DMS53 (cell line): ENCODE data around the gene COL27A1.

Source experiments
- DNase-seq: peaks from one replicate; lab custom pipeline; 2025; lab: John Stamatoyannopoulos, UW

The COL27A1 gene

DNA sequence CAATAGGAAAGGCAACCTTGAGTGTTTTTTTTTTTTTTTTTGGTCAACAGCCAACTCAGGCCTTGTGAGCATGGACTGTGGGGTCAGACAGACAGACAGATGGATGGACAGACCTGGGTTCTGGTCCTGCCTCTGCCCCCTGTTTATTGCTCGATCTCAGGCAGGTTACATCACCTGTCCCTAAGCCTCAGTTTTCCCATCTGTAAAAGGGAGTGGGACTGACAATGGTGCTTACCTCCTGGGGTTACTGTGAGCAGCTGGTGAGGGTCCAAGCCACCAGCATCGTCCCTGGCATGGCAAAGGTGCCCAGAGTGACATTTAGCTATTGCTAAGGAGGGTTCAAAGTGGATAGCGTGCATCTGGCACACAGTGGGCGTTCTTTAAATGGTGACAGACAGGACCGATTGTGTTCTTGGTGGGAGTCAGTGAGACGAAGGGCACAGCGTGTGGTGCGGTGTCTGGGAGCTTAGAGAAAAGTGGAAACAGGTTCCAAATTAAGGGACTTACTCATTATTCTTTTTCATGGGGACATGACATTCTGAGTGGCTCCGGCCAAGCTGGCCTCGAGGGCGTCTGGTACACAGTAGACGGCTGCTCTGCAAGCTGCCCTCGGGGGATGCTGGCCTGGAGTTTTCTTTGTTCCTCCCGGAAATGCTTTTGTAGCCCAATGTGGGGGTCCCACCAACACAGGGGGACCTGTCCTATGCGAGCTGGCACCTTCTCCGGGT, 72.1 kb downstream of the COL27A1 start:
- no peak for DNase-seq

DNA sequence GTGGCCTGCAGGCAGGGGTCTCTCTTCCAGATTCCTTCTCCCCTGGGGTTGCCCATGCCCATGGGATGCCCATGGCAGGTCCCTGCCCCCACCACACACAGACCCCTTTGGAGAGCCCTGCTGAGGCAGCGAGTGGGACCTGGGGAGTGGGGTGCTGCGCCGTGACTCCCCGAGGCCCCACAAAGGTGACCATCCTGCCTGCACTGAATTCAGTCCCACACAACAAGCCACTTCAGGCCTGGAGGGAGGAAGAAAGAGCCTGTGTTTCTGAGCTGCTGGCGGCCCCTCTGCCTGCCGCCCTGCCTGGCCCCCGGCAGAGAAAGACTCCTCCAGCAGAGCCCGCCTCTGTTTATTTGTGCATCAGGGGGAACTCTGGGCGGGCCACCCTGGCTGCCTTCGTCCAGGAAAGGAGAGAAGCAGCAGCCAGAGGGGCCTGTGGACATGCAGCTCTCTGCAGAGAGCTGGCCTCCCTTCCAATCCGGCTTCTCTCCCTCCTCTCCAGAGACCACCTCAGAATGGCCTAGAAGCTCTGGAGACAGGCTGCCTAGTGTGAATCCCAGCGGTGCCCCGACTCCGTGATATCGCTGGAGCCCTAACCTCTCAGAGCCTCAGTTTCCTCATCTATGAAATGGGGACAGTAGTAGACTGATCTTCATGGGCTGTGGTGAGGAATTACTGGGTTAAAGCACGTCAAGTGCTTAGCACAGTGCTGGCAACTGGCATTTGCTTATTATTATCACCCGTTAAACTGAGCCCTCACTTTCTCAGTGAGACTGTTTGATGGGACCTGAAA, 72.9 kb downstream of the COL27A1 start:
- DNase-seq = no peak

DNA sequence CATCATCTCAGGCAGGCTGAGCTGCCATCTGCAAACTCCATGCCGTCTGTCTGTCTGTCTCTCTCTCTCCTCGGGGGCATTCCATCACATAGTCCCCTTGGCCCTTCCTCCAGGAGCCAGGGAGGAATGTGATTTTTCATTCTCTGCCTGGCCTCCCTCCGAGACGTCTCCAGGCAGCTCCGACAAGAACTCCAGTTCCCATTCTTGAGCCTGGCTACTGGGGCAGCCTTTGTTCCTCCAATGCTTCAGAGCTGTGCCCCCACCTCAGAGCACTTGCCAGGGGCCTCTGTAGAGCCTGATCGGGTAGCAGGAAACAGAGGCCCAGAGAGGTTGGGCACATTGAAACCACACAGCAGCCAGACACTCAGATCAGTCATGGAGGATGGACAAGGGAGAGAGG, 74.0 kb downstream of the COL27A1 start:
- no peak for DNase-seq

DNA sequence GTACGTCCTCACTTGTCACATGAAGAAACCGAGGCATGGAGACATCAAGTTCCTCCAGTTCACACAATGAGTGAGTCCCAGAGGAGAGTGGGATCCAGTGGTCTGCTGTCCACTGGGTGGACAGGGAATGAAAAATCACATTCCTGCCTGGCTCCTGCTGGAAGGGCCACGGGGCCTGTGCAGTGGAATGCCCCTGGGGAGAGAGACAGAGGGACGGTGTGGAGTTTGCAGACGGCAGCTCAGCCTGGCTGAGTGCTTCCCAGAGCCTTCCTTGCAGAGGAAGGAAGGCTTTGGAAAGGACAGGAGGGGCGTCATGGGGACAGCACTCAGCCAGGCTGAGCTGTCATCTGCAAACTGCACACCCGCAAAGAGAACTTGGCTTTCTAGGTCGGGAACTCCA, 74.7 kb downstream of the COL27A1 start:
- DNase-seq = no peak

DNA sequence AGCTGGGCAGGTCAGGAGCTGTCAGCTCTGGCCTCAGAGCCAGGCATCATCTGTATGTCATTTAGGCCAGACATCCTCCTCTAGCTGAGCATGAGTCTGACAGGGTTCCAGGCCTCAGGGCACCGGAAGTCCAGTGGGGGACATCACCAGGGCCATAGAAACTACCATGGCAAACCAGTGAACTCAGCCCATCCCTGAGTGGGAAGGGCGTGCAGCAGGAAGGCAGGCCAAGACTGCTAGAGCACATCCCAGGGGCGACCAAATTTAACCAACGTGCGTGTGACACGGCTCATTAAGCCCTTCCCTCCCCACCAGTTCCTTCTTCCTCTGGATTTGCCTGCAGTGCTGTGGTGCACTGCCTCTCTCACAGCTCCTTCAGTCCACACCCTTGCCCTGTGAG, 75.9 kb downstream of the COL27A1 start:
- no peak for DNase-seq

DNA sequence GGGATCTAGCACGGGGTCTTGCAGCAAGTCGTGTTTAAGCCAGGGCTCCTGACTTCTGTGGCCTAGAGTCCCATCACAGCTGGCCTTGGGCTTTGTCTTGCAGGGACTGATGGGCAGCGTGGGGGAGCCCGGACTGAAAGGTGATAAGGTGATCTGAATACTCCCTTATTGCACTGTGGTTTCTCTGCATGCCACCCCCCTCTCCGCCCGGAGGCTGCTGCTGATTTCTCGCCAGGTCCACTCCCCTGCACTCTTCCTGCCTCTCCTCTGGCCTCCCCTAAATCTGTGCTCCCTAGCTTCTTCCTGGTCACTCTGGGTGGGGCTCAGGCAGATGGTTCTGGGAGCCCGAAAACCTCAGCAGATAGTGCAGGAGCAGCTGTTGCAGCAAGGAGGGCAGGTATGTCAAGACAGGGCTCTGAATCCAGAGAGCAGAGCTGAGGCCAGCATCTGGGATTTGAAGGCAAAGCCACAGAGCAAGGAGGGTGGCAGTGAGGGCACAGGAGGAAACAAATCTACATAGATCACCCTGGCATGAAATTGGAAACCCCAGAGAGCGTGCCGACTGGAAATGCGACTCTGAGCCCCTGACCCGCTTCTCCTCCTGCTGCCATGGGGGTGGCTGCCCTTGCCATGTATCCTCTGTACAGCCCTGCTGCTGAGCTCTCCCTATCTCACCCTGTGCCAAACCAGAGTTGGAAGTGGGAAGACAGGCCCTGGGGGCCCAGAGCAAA, 76.5 kb downstream of the COL27A1 start:
- DNase-seq = no peak

DNA sequence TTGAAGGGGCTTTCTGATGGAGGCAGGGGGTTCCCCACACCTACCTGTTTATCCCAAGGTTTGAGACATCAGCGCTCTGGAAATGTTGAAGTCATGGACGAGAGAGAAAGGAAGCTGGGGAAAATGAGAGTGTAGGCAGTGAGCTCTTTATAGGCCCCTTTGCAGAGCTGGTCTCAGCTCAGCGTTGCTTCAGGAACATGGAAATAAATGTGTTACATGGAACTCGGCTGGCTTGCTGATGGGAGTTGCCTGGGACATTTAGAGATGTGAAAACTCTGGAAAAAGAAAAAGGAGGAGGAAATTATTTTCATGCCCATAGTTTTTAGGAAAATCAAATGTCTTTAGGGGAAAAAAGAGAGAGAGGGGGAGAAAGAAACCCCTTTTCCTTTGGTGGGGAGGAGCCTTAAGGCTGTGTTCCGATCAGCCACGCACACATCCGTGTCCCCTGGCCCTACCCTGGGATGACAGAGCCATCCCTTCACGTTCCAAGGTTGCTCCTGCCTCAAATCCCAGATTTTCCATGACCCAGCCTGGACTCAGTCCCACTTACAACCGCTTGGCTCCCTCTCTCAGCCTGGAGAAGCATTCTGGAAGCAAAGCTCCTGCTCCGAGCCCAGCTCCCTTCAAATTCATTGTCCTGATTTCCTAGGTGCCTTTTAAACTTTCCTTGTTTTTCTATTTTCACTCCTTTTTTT, 78.3 kb downstream of the COL27A1 start:
- DNase-seq = no peak

DNA sequence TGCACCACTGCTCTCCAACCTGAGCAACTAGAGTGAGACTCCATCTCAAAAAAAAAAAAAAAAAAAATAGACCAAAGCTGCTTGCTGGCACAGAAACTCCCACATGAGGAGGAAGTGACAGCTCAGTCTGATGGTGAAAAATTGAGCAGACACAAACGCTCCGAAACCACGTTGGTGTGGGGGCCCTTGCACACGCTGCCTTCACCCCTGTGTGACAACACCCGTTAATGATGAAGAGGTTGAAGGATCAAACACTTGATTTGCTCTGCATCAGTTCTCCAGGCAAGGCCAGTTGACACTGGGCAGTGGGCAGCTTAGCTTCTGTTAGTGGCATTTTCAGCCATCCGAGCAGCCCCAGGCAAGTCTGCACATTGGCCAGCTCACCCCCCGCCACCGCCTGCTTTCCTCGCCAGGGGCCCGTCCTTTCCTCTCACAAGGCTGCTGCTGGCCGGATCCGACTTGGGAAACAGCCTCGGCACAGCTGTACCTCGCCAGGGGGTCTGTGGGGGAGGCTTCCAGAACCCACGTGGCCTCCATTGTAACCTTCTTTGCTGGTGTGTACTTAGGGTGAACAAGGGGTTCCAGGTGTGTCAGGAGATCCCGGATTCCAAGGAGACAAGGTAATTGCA, 79.8 kb downstream of the COL27A1 start:
- DNase-seq = no peak

DNA sequence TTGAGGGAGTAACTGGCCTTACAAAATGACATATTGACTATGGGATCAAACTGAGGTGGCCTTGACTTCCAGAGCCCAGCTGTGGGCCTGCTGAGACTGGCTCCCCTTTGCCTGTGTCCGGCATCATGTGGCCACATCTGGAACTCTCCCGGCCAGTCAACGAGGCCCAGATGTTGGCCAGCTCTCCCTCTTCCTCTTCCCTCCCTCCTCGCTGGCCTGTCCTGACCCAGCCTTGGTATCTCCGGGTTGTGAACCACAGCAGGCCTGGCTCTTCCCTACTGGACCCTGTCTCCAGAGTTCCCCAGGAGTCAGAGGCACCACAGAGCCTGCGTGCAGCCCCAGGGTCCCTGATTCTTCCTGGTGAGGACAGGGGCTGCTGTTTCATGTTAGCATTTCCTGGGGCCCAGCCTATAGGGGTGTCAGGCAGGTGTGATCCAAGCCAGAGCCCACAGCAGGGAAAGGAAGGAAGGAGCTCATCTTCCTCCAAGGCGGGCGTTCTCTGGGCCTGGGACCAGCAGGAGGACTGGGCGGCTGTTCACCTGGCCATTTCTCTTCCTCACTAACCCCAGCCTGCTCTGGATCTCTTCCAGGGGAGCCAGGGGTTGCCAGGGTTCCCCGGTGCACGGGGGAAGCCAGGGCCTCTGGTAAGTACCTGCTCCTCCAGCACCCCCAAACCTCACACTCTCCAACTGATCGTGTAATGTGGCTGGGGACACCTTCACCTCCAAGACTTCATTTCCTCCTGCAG, 81.2 kb downstream of the COL27A1 start:
- DNase-seq = no peak

DNA sequence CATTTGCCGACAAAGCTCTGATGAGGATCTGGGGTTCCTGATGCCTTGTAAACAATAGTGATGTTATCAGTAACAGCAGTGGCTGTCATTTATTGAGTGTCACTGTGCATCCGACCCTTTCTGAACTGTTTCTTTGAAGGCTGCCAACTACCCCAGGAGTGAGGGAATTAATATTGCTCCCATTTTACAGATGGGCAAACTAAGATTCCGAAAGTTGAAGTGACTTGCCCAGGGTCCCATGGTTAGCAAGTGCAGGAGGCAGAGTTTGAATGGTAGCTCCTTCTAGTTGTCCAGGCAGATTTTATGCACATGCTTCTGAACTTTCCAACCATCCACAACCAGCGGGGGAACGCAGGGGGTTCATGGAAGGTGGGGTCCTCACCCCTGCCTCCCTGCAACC, 81.9 kb downstream of the COL27A1 start:
- DNase-seq = no peak

DNA sequence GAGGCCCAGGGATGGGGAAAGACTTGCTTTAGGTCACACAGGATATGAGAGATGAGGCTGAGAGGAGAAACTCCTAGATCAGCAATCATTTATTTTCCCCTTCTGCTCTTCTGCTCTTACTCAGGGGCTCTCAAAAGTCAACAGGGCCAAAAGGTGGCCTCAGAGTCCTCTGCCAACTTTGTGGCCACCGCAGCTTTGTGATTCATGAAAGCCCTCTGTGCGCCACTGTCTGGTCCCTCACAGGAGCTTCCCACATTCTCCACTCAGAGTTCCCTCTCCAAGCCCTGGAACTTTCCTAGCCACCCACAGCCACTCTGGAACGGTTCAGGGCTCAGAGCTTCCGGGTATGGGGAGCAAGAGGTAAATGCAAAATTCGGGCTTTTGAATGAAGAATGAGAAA, 82.4 kb downstream of the COL27A1 start:
- DNase-seq = no peak

DNA sequence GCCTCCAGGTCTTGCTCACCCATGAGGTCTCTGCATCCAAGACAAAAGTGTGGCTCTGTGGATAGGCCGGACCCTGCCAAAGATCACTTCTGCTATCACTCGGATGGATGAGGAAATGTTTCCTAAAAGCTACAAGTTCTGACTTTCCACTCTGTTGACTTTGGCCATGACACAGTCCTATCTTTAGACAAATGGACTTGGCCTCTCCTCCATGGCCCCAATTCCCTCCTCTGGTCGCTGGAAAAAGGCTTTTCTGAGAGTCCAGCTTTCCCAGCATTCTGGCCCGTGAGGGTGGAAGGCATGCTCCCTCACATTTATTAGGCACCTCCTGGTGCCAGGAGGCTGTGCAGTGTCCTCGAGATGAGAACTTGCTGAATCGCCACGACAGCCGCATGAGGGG, 83.1 kb downstream of the COL27A1 start:
- no peak for DNase-seq

DNA sequence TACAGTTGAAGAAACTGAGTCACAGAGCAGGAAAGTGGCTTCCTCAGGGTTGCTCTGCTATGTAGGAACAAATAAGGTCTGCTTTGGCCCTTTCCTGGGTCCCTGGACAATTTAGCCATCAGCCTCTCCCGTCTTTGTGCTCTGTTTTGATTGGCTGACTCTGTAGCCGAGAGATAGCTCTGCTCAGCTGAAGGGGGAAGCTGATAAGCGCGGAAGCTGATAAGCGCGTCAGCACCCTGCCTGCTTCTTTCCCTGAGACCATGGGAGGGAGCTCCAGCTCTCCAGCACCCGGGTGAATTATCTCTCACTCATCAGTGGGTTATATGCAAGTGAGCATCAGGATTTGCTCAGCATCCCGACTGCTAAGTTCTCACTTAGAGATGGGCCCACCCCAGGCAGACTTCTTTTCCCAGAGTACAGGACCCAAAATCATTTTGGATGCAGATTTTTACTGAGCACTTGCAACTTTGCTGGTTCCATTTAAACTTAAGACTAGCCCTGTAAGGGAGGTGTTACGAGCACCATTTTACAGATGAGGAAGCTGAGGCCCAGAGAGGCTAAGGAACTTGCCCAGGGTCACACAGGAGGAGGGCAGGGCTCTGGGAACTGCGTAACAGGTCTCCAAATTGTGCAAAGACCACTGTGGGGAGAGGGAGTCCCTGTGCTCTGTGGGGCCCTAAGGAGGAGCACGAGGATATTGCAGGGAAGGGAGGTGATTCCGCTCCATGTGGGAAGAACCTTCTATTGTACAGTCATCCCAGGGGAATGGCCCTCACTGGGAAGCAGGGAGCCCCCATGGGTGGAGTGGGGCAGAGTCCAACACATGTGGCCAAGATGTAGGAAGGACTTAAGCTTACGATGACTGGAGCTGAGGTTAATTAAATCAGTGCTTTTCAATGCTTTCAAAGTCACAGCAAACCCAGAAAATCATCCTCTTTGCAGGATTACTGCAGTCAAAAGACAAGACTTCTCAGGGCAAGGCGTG, 83.8 kb downstream of the COL27A1 start:
- DNase-seq = peak; percentile 17

DNA sequence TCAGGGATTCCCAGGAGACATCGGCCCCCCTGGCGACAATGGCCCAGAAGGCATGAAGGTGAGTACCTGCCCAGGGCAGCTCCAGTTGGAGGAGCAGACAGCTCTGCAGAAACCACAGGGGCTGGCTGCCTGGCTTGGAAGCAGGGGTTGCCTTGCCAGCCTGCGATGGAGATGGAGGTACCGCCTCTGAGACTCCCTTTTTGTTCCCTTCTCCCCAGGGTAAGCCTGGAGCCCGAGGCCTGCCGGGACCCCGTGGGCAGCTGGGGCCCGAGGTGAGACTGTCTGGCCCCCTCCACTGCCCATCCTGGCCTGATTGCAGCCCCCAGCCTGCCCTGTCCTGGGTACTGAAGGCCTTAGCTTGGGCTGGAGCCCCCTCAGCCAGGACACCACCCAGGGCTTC, 84.9 kb downstream of the COL27A1 start:
- no peak for DNase-seq

DNA sequence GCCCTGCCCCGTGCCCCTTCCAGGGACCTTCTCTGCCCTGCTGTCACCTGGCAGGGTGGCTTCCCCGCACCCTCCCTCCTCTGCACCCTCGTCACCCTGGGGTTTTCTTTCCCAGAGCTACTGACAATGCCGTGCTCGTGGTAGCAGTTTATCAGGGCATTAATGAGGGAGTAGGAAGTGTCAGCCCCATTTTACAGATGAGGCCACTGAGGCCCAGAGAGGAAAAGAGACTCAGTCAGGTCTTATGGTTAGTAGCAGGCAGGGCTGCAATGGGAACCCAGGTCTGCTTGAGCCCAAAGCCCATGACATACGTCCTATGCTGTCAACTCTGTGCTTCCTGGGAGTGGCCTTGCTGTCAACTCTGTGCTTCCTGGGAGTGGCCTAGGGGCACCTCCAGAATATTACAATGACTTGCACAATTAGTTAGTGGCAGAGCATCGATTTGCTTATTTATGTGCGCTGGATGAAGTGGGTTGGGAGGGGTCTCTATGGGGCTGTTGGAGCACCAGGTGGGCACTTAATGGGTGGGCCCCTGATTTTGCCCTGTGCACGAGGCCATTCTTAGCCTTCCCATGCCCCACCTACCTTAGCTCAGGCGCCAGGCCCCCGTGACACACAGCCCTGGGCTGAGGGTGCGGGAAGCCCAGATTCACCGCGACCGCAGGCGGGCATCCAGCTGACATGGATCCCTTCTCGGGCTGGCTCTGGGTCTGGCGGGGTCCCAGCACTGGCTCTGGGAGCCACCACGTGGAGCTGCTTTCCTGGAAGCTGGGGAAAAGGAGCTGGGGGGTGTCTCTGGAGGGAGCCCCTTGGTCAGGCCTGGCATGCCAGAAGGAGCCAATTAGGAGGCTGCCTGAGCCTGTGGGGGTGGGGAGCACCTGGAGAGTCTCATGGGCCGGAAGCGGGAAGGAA, 85.6 kb downstream of the COL27A1 start:
- no peak for DNase-seq

DNA sequence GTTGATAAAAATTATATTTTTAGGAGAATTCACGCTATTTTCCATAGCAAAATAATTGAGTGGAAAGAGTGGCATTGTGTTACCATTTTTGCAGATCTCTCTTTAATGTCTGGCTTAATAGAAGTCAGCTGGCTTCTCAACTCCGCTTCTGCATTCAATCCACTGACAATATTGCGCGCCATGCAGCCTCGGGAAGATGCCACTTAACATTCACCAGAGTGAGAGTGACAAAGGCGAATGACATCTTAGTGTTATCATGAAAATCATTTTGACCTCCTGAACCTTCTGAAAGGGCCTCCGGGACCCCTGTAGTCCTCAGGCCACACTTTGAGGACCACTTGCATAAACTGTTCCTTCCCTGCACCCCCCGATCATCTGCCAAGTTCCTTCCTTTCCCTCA, 87.5 kb downstream of the COL27A1 start:
- no peak for DNase-seq

DNA sequence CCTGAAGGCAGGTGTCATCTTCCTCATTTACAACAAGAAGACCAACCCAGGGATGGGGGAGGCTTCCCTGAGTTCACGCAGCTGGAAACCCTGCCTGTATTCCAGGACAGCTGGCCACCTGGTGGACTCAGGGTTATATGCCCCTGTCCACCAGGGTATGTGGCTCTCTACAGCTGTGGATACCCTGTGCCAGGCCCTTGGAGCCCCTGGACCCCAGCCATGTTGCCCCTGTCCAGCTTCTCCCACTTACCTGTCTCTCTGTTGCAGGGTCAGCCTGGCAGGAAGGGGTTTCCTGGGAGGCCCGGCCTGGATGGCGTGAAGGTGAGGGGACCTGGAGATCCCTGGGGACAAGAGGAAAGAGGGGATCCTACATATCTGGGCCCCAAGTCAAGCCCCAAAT, 87.9 kb downstream of the COL27A1 start:
- DNase-seq = peak; percentile 7

DNA sequence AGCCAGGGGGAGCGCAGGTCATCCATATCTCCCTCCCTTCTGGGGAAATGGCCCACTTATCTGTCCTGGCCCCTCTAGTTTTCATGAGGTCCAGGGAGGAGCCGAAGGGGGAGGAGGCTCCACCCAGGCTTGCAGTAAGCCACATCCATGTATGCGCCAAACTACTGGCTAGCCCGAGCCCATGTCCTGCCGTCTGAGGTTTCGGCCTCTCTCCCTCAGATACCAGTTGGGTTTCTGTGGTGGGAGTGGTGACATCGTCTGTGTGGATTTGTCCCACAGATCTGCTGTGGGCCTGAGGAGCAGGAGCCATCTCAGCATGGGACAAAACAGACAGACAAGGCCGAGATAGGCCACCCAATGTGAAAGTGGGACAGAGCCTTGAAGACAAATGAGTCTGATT, 89.2 kb downstream of the COL27A1 start:
- DNase-seq = no peak

DNA sequence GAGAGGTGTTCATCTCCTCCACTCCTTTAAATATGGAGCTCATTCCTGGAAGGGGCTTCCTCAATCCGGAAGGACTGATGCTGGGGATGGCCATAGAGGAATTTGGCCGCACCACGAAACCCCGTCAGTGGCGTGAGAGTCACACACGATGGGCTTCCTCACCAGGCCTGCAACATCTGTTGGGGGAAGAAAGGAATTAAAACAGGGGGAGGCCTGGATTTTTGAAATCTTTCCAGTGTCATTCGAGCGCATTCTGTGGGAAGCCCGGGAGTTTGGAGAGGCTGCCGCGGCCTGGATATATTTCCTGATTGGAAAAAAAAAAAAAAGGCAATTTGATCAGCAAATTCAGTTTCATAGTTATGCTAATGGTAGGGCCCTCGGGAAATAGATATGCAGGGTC, 91.2 kb downstream of the COL27A1 start:
- no peak for DNase-seq
